Uterus (tissue), 2 donors: Measurements from ENCODE around the gene DTHD1.

Experiments
- CTCF ChIP-seq, 4 experiments: fragments of 200-600 bp in 2 of 4; fragments of 450-650 bp in 2 of 4; sonication (generic) in 2 of 4; IDR thresholded peaks; one replicate each; pipeline ENCODE4 v1.5.1; 2016 to 2019; ENCODE audit warnings: antibody characterized with exemption in 4 of 4, mild to moderate bottlenecking in 2 of 4, moderate library complexity in 1 of 4
- POLR2A ChIP-seq, 2 donors: fragments of 450-650 bp; IDR thresholded peaks; one replicate each; pipeline ENCODE4 v1.6.1; 2016; ENCODE audit warnings: antibody characterized with exemption in 2 of 2, mild to moderate bottlenecking in 1 of 2, moderate library complexity in 1 of 2

- TF ChIP-seq CTCF (IDR thresholded peaks at IDR 0.05) (no peak), POLR2A (IDR thresholded peaks at IDR 0.05) (no peak)
These were observed 62.2 kb downstream of the DTHD1 start for GRCh38 chr4:36343501-36344175.
